IgD-negative memory B cell (primary cell): ENCODE measurements around the gene CD44. TPM values are rescaled to one million over a fixed set of nuclear protein-coding genes. Genes with fewer than 3 reads are reported as not detected.
"Not testable (repeated sequence)": the region's sequence is repeated elsewhere in the genome, so short reads cannot be mapped to it uniquely, and the experiment has no call there.

ENCODE experiments used
- H3K27ac Mint-ChIP-seq, 3 donors: one replicate each; pipeline ENCODE4 v1.8.0; 2020 to 2022; ENCODE audit warnings: mild to moderate bottlenecking in 3 of 3, mixed read lengths in 3 of 3, moderate library complexity in 1 of 3
- H3K27me3 Mint-ChIP-seq: one replicate; pipeline ENCODE4 v1.8.0; 2021; ENCODE audit warnings: mixed read lengths
- H3K36me3 Mint-ChIP-seq: one replicate; pipeline ENCODE4 v1.8.0; 2020; ENCODE audit warnings: mild to moderate bottlenecking, mixed read lengths
- H3K4me1 Mint-ChIP-seq, 3 donors: one replicate each; pipeline ENCODE4 v1.8.0; 2020 to 2022; ENCODE audit warnings: mixed read lengths in 3 of 3, mild to moderate bottlenecking in 1 of 3
- H3K4me3 Mint-ChIP-seq, 4 donors: one replicate each; pipeline ENCODE4 v1.8.0; 2020 to 2022; ENCODE audit warnings: mild to moderate bottlenecking in 4 of 4, mixed read lengths in 4 of 4, moderate library complexity in 3 of 4
- H3K9me3 Mint-ChIP-seq, 3 donors: one replicate each; pipeline ENCODE4 v1.8.0; 2020 to 2021; ENCODE audit warnings: mixed read lengths in 3 of 3, mild to moderate bottlenecking in 1 of 3
- polyA plus RNA-seq: library from polyadenylated mRNA; unstranded; fragments of 300-500 nt; fragmentation: Illumina TruSeq; gene quantifications from one replicate; pipeline ENCODE4 v1.2.3, GENCODE V29; 2021

CD44 gene
- polyA plus RNA-seq, 1 donor from 2014 or later: 176 TPM

- peak overlapping the region; percentile 2 to 94 (median 92) for H3K27ac Mint-ChIP-seq
- peaks cover 28 to 59% (median 52%) of the 10 kb centered on the region in 3 donors for H3K4me1 Mint-ChIP-seq
- H3K36me3 Mint-ChIP-seq: no peaks in the 10 kb centered on the region
- no peaks in the 10 kb centered on the region for H3K27me3 Mint-ChIP-seq
- peak overlapping the region in 3 of 4 donors; percentile 0 to 89 (median 83) for H3K4me3 Mint-ChIP-seq
- H3K9me3 Mint-ChIP-seq: peaks cover 0 to under 1% (median 0%) of the 10 kb centered on the region in 3 donors
Measured at GRCh38 chr11:35106595-35106994, 32.4 kb upstream of the CD44 start.

DNA sequence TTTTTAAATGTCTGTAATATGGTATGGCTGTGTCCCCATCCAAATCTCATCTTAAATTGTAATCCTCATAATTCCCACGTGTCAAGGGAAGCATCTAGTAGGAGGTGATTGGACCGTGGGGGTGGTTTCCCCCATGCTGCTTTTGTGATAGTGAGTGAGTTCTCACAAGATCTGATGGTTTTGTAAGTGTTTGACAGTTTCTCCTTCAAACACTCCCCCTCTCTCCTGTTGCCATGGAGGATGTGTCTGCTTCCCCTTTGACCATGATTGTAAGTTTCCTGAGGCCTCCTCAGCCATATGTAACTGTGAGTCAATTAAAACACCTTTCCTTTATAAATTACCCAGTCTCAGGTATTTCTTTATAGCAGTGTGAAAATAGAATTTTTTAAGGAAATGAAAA is 31.1 kb upstream of the CD44 start:
- H3K4me3 Mint-ChIP-seq: peak overlapping the region in 1 of 4 donors; percentile 29
- peaks cover 0 to 1% (median 0%) of the 10 kb centered on the region in 3 donors for H3K9me3 Mint-ChIP-seq
- no peaks in the 10 kb centered on the region for H3K36me3 Mint-ChIP-seq
- peak overlapping the region in 1 of 3 donors; percentile 26 for H3K27ac Mint-ChIP-seq
- H3K27me3 Mint-ChIP-seq: no peaks in the 10 kb centered on the region
- H3K4me1 Mint-ChIP-seq: peaks cover 31 to 65% (median 49%) of the 10 kb centered on the region in 3 donors

DNA sequence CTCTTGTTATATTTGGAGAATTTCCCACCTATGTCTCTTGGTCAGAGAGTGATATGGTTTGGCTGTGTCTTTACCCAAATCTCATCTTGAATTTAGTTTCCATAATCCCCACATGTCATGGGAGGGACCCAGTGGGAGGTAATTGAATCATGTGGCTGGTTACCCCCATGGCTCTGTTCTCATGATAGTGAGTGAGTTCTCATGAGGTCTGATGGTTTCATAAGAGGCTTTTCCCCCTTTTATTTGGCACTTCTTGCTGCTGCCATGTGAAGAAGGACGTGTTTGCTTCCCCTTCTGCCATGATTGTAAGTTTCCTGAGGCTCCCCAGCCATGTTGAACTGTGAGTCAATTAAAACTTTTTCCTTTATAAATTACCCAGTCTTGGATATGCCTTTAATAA is 30.6 kb upstream of the CD44 start:
- H3K4me1 Mint-ChIP-seq: peaks cover 31 to 65% (median 49%) of the 10 kb centered on the region in 3 donors
- not testable (repeated sequence) for H3K9me3 Mint-ChIP-seq, H3K4me3 Mint-ChIP-seq, H3K36me3 Mint-ChIP-seq, H3K27me3 Mint-ChIP-seq
- peak overlapping the region in 2 of 3 donors; percentile 1 to 5 for H3K27ac Mint-ChIP-seq

DNA sequence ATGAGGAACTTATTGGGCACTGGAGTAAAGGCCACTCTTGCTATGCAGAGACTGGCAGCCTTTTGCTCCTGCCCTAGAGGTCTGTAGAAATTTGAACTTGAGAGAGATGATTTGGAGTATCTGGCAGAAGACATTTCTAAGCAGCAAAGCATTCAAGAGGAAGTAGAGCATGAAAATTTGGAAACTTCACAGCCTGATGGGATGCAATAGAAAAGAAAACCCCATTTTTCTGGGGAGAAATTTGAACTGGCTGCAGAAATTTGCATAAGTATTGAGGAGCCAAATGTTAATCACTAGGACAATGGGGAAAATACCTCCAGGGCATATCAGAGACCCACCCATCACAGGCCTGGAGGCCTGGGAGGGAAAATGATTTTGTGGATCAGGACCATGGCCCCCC is 29.9 kb upstream of the CD44 start:
- Mint-ChIP-seq H3K36me3 (no peaks in the 10 kb centered on the region), H3K27ac (peak overlapping the region in 2 of 3 donors; percentile 1 to 5), H3K4me1 (peaks cover 31 to 62% (median 52%) of the 10 kb centered on the region in 3 donors), H3K27me3 (no peaks in the 10 kb centered on the region), H3K9me3 (peaks cover 0 to 1% (median 0%) of the 10 kb centered on the region in 3 donors), H3K4me3 (no peak overlapping the region)

DNA sequence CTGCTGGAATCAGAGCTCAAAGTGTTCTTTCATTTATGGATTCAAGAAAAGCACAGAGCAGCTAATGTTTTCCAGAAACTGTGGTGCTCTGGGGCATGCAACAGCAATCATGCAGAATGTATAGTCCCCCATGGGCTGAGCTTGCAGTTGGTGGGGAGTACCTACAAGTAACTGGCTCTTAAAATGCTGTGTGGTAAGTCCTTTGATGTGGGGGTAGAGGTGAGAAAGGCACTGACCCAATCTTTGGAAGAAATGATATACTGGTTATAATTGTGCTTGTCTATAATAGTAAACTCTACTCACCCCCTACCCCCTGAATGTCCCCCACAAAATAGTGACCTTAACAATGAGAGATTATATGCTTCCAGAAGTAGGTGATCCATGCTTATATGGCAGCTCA is 29.1 kb upstream of the CD44 start:
- Mint-ChIP-seq H3K9me3 (peaks cover 0 to 1% (median 0%) of the 10 kb centered on the region in 3 donors), H3K4me3 (no peak overlapping the region), H3K27ac (no peak overlapping the region), H3K4me1 (peaks cover 38 to 67% (median 60%) of the 10 kb centered on the region in 3 donors), H3K27me3 (no peaks in the 10 kb centered on the region), H3K36me3 (no peaks in the 10 kb centered on the region)

DNA sequence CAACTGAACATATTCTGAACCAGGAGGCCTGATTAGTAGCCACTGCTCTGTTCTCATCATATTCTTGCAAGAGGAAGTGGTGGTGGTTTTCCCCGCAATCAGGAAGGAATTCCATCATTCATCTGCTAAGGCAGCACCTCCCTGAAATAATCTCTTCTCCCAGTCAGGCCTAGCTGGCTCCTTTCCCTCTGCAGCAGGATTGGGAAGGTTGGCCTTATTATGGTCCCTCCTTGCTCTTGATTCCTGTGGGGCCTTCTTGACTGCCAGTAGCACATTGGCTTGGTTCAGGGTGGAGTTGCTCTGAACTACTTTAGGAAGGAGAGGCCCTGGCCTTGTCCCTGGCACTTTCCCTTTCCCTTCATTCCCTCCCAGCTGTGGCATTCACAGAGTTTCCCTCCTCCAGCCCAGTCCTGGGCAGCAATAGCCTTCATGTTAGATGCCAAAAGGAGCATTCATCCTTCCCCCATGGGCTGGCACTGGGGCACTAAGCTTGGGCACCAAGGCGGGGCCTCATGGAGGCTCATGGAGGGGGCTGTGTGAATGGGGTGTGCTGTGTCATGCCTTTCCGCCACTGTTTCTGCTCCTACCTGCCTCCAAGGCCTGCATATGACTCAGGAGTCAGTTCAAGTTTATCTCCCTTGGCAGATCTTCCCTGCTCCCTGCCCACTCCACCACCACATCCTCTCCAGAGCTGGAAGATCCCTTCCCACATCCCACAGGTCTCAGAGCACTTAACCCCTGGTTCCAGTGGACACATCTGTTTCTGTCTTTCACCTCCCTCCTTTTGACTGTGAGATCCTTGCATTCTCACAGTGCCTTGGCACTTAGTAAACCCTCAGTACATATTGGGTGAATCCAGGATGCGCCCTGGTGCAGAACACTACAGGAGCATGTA is 27.6 kb upstream of the CD44 start:
- no peak overlapping the region for H3K4me3 Mint-ChIP-seq
- peak overlapping the region in 1 of 3 donors; percentile 60 for H3K27ac Mint-ChIP-seq
- no peaks in the 10 kb centered on the region for H3K36me3 Mint-ChIP-seq
- no peaks in the 10 kb centered on the region for H3K27me3 Mint-ChIP-seq
- peaks cover 38 to 66% (median 62%) of the 10 kb centered on the region in 3 donors for H3K4me1 Mint-ChIP-seq
- peaks cover 0 to 1% (median 0%) of the 10 kb centered on the region in 3 donors for H3K9me3 Mint-ChIP-seq

- no peak overlapping the region for H3K4me3 Mint-ChIP-seq
- no peaks in the 10 kb centered on the region for H3K36me3 Mint-ChIP-seq
- no peak overlapping the region for H3K27ac Mint-ChIP-seq
- H3K4me1 Mint-ChIP-seq: peaks cover 33 to 60% (median 55%) of the 10 kb centered on the region in 3 donors
- no peaks in the 10 kb centered on the region for H3K27me3 Mint-ChIP-seq
- H3K9me3 Mint-ChIP-seq: peaks cover 0 to 1% (median 0%) of the 10 kb centered on the region in 3 donors
Measured at GRCh38 chr11:35112056-35112845, 26.7 kb upstream of the CD44 start.

DNA sequence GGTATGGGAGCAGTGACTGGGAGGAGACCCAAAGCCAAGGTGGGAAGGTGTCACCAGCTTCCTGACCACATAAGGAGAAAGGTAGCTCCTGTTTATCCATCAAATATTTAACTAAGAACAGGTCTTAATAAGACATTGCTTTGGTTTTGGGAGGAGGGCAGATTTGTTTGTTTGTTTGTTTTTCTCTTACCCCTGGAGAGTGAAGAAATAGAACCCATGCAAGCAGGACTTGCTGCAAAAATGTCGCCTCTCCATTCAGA is 26.2 kb upstream of the CD44 start:
- Mint-ChIP-seq H3K36me3 (no peaks in the 10 kb centered on the region), H3K4me1 (peaks cover 33 to 60% (median 56%) of the 10 kb centered on the region in 3 donors), H3K27ac (no peak overlapping the region), H3K9me3 (peaks cover 0 to 1% (median 0%) of the 10 kb centered on the region in 3 donors), H3K27me3 (no peaks in the 10 kb centered on the region), H3K4me3 (no peak overlapping the region)

- Mint-ChIP-seq H3K4me1 (peaks cover 51 to 65% (median 58%) of the 10 kb centered on the region in 3 donors), H3K4me3 (no peak overlapping the region), H3K36me3 (no peaks in the 10 kb centered on the region), H3K9me3 (peaks cover 0 to 1% (median 0%) of the 10 kb centered on the region in 3 donors), H3K27me3 (no peaks in the 10 kb centered on the region), H3K27ac (peak overlapping the region; percentile 41 to 94 (median 88))
Measured at GRCh38 chr11:35114906-35115687, 23.9 kb upstream of the CD44 start.

GRCh38 chr11:35115688-35116030 is 23.3 kb upstream of the CD44 start:
- Mint-ChIP-seq H3K4me1 (peaks cover 49 to 65% (median 57%) of the 10 kb centered on the region in 3 donors), H3K9me3 (peaks cover 0 to 1% (median 0%) of the 10 kb centered on the region in 3 donors), H3K27ac (peak overlapping the region in 1 of 3 donors; percentile 16)

GRCh38 chr11:35116245-35116644 is 22.7 kb upstream of the CD44 start:
- Mint-ChIP-seq H3K27me3 (no peaks in the 10 kb centered on the region), H3K4me3 (no peak overlapping the region), H3K27ac (peak overlapping the region in 2 of 3 donors; percentile 16 to 53), H3K4me1 (peaks cover 48 to 66% (median 57%) of the 10 kb centered on the region in 3 donors), H3K36me3 (no peaks in the 10 kb centered on the region), H3K9me3 (peaks cover 0 to 1% (median 0%) of the 10 kb centered on the region in 3 donors)

More at GRCh38 chr11:35115688-35116030, 23.3 kb upstream of the CD44 start:
- Mint-ChIP-seq H3K36me3 (no peaks in the 10 kb centered on the region), H3K4me3 (no peak overlapping the region), H3K27me3 (no peaks in the 10 kb centered on the region)

GRCh38 chr11:35116762-35117640 is 22.0 kb upstream of the CD44 start:
- Mint-ChIP-seq H3K9me3 (no peaks in the 10 kb centered on the region), H3K27ac (peak overlapping the region in 2 of 3 donors; percentile 6 to 31), H3K27me3 (no peaks in the 10 kb centered on the region), H3K4me1 (peaks cover 52 to 66% (median 60%) of the 10 kb centered on the region in 3 donors), H3K36me3 (no peaks in the 10 kb centered on the region), H3K4me3 (peak overlapping the region in 1 of 4 donors; percentile 30)

- no peaks in the 10 kb centered on the region for H3K36me3 Mint-ChIP-seq
- H3K9me3 Mint-ChIP-seq: no peaks in the 10 kb centered on the region
- H3K27me3 Mint-ChIP-seq: no peaks in the 10 kb centered on the region
- H3K4me1 Mint-ChIP-seq: peaks cover 64 to 76% (median 73%) of the 10 kb centered on the region in 3 donors
- H3K27ac Mint-ChIP-seq: peak overlapping the region; percentile 36 to 90 (median 70)
- peak overlapping the region in 2 of 4 donors; percentile 3 to 13 for H3K4me3 Mint-ChIP-seq
Measured at GRCh38 chr11:35118906-35119305, 20.1 kb upstream of the CD44 start.
